ENCODE measurements around the gene MACROD2. TPM values are rescaled to one million over a fixed set of nuclear protein-coding genes. Genes with fewer than 3 reads are reported as not detected.
"Not testable (repeated sequence)": the region's sequence is repeated elsewhere in the genome, so short reads cannot be mapped to it uniquely, and the experiment has no call there.

The MACROD2 gene
- total RNA-seq, 1 experiment from 2014 or later = 3.1 TPM

GRCh38 chr20:15188415-15188814 is 1193.1 kb downstream of the MACROD2 start:
- Mint-ChIP-seq H3K4me1 (ENCODE audit: insufficient read depth, unreplicated experiment) (no peaks in the 10 kb centered on the region), H3K27ac (ENCODE audit: low read depth, unreplicated experiment) (no peak overlapping the region), H3K4me3 (ENCODE audit: unreplicated experiment) (no peak overlapping the region), H3K9me3 (ENCODE audit: unreplicated experiment) (no peaks in the 10 kb centered on the region), H3K36me3 (ENCODE audit: insufficient read depth, unreplicated experiment) (no peaks in the 10 kb centered on the region), H3K27me3 (ENCODE audit: insufficient read depth, unreplicated experiment) (no peaks in the 10 kb centered on the region)
- ChIA-PET POLR2A (no interaction called here), CTCF (interaction anchor here (0.6 to 0.7 kb wide), 3 partner anchors 57 to 851 kb away, joined by 3 to 4 read pairs (median 3); no protein-coding TSS in a partner anchor)
- no peak for DNase-seq (ENCODE audit: unreplicated experiment)
- intact Hi-C loops (cut with micrococcal nuclease) = no loop called here
- BruUV-seq (replicated peaks) = no TSS peak
- TF ChIP-seq CTCF (IDR thresholded peaks at IDR 0.05; ENCODE audit: unreplicated experiment) = no peak

- TF ChIP-seq CTCF (IDR thresholded peaks at IDR 0.05; ENCODE audit: unreplicated experiment) = no peak
- Mint-ChIP-seq H3K36me3 (ENCODE audit: insufficient read depth, unreplicated experiment) (no peaks in the 10 kb centered on the region), H3K27me3 (ENCODE audit: insufficient read depth, unreplicated experiment) (no peaks in the 10 kb centered on the region), H3K9me3 (ENCODE audit: unreplicated experiment) (peaks cover 6% of the 10 kb centered on the region), H3K27ac (ENCODE audit: low read depth, unreplicated experiment) (no peak overlapping the region), H3K4me3 (ENCODE audit: unreplicated experiment) (no peak overlapping the region), H3K4me1 (ENCODE audit: insufficient read depth, unreplicated experiment) (peaks cover 10% of the 10 kb centered on the region)
- intact Hi-C loops (cut with micrococcal nuclease) = no loop called here
- no peak for DNase-seq (ENCODE audit: unreplicated experiment)
- BruUV-seq (replicated peaks) = no TSS peak
- POLR2A ChIA-PET = no interaction called here
- CTCF ChIA-PET = no interaction called here
Measured at GRCh38 chr20:15191082-15191723, 1195.9 kb downstream of the MACROD2 start.

GRCh38 chr20:15195378-15195777 is 1200.1 kb downstream of the MACROD2 start:
- POLR2A ChIA-PET = no interaction called here
- no peak for DNase-seq (ENCODE audit: unreplicated experiment)
- intact Hi-C loops (cut with micrococcal nuclease) = no loop called here
- Mint-ChIP-seq H3K27me3 (ENCODE audit: insufficient read depth, unreplicated experiment) (no peaks in the 10 kb centered on the region), H3K9me3 (ENCODE audit: unreplicated experiment) (peaks cover 6% of the 10 kb centered on the region), H3K36me3 (ENCODE audit: insufficient read depth, unreplicated experiment) (no peaks in the 10 kb centered on the region), H3K4me3 (ENCODE audit: unreplicated experiment) (no peak overlapping the region), H3K27ac (ENCODE audit: low read depth, unreplicated experiment) (no peak overlapping the region), H3K4me1 (ENCODE audit: insufficient read depth, unreplicated experiment) (peaks cover 15% of the 10 kb centered on the region)
- CTCF ChIA-PET = interaction anchor here (0.7 kb wide), 1 partner anchor 154 kb away, joined by 4 read pairs; no protein-coding TSS in a partner anchor
- no TSS peak for BruUV-seq (replicated peaks)
- no peak for TF ChIP-seq CTCF (IDR thresholded peaks at IDR 0.05; ENCODE audit: unreplicated experiment)

- TF ChIP-seq CTCF (IDR thresholded peaks at IDR 0.05; ENCODE audit: unreplicated experiment) = no peak
- no peak overlapping the region for H3K4me3 Mint-ChIP-seq (ENCODE audit: unreplicated experiment)
- no peaks in the 10 kb centered on the region for H3K36me3 Mint-ChIP-seq (ENCODE audit: insufficient read depth, unreplicated experiment)
- ChIA-PET CTCF (no interaction called here), POLR2A (no interaction called here)
- peaks cover 6% of the 10 kb centered on the region for H3K9me3 Mint-ChIP-seq (ENCODE audit: unreplicated experiment)
- no peaks in the 10 kb centered on the region for H3K27me3 Mint-ChIP-seq (ENCODE audit: insufficient read depth, unreplicated experiment)
- H3K27ac Mint-ChIP-seq (ENCODE audit: low read depth, unreplicated experiment) = no peak overlapping the region
- BruUV-seq (replicated peaks) = no TSS peak
- no peak for DNase-seq (ENCODE audit: unreplicated experiment)
- peaks cover 15% of the 10 kb centered on the region for H3K4me1 Mint-ChIP-seq (ENCODE audit: insufficient read depth, unreplicated experiment)
- intact Hi-C loops (cut with micrococcal nuclease) = no loop called here
Measured at GRCh38 chr20:15196547-15197255, 1201.4 kb downstream of the MACROD2 start.

- H3K4me1 Mint-ChIP-seq (ENCODE audit: insufficient read depth, unreplicated experiment) = peaks cover 15% of the 10 kb centered on the region
- CTCF ChIA-PET; H3K36me3 Mint-ChIP-seq (ENCODE audit: insufficient read depth, unreplicated experiment); POLR2A ChIA-PET; BruUV-seq (replicated peaks); H3K27me3 Mint-ChIP-seq (ENCODE audit: insufficient read depth, unreplicated experiment); H3K9me3 Mint-ChIP-seq (ENCODE audit: unreplicated experiment); H3K4me3 Mint-ChIP-seq (ENCODE audit: unreplicated experiment); H3K27ac Mint-ChIP-seq (ENCODE audit: low read depth, unreplicated experiment); DNase-seq (ENCODE audit: unreplicated experiment); intact Hi-C loops (cut with micrococcal nuclease): not testable (repeated sequence)
Measured at GRCh38 chr20:15198017-15198416, 1202.7 kb downstream of the MACROD2 start.

Data from MCF 10A (cell line).